Embryonic facial prominence (tissue), 1 donor: Measurements from ENCODE around the gene SLC44A5.
"Not testable (repeated sequence)": the region's sequence is repeated elsewhere in the genome, so short reads cannot be mapped to it uniquely, and the experiment has no call there.

ENCODE experiments used
- DNase-seq: peaks from one replicate; pipeline ENCODE4 v3.0.0-alpha.2; 2016; ENCODE audit errors: extremely low spot score

Gene SLC44A5

DNA sequence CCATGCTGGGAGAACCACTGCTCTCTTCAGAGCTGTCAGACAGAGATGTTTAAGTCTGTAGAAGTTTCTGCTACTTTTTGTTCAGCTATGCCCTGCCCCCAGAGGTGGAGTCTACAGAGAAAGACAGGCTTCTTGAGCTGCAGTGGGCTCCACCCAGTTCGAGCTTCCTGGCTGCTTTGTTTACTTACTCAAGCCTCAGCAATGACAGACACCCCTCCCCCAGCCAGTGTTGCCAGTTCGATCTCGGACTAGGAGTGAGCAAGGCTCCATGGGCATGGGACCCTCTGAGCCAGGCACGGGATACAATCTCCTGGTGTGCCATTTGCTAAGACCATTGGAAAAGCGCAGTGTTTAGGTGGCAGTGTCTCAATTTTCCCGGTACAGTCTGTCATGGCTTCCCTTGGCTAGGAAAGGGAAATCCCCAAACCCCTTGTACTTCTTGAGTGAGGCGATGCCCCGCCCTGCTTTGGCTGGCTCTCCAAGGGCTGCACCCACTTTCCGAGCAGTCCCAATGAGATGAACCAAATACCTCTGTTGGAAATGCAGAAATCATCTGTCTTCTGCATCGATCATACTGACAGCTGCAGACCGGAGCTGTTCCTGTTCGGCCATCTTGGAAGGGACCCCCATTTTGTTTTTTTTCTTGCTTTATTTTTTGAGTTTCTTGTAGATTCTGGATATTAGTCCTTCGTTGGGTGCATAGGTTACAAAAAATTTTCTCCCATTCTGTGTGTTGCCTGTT lies 429.5 kb downstream of the SLC44A5 start:
- DNase-seq = not testable (repeated sequence)

DNA sequence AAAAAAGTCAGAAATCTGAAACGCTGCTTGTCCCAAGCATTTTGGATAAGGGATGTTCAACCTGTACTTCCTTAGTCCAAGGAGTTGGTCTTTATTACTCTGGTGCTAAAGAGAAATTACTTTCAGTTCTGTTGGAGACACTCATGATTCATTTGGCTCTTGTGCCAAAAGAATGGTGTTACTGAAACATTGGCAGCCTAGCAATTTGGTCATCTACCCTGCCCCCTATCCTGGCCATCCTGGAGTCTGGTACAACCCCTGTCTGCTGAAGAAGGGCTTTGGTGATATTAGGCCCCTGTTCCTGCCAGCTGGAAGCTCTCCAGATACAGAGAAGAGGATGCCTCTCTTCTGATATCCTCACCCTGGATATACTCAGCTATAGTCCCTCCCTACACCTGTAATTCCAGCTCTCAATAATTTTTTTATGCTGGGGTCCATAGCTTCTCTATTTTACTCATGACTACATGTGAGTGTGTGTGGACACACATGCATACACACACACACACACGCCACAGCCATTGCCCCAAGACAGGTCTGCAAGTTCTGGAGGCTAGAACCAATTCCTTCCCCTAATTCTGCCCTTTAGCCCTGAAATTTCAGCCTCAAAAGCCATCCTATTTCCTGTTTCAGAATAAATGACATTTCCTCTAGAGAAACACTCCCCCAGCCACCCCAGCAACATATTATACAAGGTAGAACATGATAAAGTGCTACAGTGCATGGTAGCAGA lies 436.7 kb downstream of the SLC44A5 start:
- DNase-seq = no peak

DNA sequence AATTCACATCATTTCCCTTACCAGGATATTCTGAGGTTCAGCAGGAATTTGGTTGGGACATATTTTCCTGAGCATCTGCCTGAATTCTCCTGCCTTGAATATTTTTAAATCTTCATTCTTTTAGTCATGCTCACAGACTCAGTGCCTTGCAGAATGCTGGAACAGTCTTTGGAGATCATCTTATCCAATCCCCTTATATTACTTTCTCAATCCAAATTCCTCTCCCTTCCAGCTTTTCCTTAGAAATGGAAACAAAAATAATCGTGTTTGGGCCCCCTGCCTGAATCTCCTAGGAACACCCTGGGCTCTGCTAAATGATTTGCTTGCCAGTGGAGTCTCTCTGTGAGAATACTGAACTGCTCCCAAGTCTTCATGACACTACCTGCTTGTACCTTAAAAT lies 438.4 kb downstream of the SLC44A5 start:
- DNase-seq = no peak

DNA sequence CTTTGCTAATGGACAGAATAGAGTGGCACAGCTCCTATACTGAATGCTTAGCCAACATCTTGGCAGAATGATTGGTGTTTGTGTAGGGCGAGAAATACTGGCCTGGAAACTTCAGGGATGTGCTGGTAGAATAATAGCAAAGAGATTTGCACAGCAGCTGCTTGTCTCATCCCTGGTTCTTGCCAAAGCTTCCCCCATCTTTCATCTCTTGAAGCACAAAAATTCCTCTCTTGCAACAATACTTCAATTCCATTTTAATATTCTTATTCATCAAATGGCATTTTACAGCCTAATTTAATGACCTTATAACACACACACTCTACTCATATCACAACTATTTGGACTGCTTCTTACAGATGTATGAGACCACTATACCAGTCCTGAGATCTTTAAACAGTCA lies 439.0 kb downstream of the SLC44A5 start:
- no peak for DNase-seq

DNA sequence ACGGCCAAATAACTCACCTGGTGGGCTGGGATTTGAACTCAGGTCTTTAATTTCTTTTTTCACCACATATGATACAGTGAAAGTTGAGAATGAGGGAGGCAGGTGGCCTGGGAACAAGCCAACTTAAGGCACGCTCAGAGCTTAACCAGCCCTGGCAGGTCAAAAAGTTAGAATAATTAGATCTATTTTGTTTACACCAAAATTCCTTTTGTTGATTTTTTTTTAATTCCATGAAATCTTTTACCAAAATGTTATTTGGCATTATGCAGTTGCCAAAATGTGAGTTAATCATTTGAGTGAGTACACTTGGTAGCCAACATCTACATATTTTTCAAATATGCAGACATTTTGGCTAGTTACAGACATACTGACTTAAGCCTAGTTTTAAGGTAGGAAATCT lies 439.9 kb downstream of the SLC44A5 start:
- DNase-seq = no peak

DNA sequence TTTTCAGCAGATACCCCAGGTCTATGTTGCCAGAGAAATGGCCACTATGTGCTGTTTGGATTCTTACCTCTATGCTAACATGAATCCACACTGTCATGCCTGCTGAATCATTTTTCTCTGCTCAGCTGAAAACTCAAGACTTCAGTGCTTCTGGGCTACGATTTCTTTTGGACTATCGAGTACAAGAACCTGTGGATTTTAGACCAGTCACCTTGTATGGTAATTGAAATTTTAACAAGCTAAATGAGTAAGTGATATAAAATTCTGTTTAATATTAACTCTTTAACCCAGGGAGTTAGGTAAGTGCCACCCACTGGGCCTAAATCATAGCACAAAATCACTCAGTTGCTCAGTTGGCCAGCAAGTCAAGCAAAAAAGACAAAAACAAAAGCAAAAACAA lies 440.9 kb downstream of the SLC44A5 start:
- DNase-seq = no peak

DNA sequence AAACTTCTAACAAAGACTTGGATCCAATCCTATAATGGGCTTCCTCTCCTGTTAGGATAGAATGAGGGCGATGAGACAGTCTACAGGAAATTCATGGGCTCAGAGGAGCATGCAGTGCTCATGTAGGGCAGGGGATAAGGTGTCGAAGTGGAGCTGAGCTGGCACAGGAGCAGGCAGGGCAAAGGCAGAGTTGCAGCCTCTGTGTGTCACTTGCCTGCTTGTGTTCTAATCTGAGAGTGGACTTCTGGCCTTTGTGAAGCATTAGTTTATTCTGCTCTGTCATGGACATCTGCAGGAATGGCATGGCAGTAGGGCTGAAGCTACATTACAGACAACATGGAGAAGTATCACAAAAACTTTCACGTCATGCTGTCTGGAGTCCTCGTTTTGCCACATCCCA lies 444.1 kb downstream of the SLC44A5 start:
- DNase-seq = no peak

DNA sequence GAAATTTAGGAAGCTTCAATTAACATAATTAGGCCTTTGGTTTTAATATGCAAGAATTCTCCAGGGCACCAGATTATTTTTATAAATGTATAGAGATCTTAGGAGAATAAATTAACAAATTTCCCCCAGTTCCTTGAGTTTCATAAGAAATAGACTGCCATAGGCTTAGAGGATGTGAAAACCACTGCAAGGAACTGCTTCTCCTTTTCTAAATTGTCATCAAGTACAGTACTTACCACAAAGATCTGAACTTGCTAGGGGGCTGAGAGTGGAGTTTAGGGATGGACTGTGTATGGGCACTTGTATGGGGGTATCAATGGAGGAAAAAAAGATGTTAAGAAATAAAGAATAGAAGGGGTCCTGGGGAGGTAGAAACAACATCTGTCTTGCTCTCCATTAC lies 445.6 kb downstream of the SLC44A5 start:
- no peak for DNase-seq

DNA sequence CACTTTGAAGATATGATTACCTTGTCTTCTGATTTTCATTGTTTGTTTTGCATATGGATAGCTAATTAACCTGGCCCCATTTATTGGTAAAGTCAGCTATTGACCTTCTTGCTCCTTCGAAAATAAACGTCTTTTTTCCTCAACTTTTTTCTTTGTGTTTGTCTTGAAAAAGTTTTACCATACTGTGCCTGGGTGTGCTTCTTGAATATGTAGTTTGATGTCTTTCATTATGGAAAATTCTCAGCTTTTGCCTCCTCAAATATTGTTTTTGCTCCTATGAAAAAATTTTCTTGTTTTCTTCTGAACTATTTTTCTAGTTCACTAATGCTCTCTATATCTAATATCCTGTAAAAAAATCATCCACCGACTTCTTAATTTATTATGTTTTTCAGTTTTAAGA lies 451.8 kb downstream of the SLC44A5 start:
- DNase-seq = no peak
